ENCODE measurements around the gene DNAJC5G.

Gene DNAJC5G

DNA sequence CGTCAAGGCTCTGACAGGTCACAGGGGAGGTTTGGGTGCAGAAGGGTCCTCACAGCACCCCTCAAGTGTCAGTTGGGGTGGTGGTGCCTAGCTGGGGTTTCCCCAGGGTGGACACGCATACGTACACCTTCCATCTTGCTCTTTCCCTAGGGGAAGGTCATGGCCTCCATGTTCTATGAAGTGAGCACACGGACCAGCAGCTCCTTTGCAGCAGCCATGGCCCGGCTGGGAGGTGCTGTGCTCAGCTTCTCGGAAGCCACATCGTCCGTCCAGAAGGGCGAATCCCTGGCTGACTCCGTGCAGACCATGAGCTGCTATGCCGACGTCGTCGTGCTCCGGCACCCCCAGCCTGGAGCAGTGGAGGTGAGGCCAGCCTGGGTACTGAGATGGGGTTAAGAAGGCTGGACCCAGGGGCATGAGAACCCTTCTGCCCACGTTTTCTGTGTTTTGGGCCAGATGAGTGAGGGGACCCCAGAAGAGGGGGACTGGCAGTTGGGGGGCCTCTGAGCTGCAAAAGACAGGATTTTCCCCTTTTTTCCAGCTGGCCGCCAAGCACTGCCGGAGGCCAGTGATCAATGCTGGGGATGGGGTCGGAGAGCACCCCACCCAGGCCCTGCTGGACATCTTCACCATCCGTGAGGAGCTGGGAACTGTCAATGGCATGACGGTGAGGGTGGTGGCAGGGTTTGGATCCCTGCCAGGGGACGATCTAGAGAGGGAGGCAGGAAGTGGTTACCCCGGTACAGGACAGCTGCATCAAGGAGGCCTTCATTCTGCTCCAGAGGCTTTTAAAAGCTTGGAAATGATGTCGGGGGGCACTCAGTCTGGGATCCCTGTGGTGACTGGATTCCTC is 33.2 kb upstream of the DNAJC5G start:
- H3K27ac ChIP-seq (ENCODE audit: low read length): no peak overlapping the region
- H3K9ac ChIP-seq (ENCODE audit: low read depth, low read length): no peak overlapping the region
- DNase-seq (peak; percentile 49), ATAC-seq (ENCODE audit: insufficient read depth, low read depth) (peak; percentile 44)
- H3K4me2 ChIP-seq (ENCODE audit: insufficient read depth, low read length): no peak overlapping the region
- H3K79me2 ChIP-seq (ENCODE audit: insufficient read depth, low read length): no peaks in the 10 kb centered on the region
- no peak for TF ChIP-seq EZH2 (IDR thresholded peaks at IDR 0.05; ENCODE audit: borderline replicate concordance, low read depth, low read length, severe bottlenecking)
- TF ChIP-seq, protein P1, sequence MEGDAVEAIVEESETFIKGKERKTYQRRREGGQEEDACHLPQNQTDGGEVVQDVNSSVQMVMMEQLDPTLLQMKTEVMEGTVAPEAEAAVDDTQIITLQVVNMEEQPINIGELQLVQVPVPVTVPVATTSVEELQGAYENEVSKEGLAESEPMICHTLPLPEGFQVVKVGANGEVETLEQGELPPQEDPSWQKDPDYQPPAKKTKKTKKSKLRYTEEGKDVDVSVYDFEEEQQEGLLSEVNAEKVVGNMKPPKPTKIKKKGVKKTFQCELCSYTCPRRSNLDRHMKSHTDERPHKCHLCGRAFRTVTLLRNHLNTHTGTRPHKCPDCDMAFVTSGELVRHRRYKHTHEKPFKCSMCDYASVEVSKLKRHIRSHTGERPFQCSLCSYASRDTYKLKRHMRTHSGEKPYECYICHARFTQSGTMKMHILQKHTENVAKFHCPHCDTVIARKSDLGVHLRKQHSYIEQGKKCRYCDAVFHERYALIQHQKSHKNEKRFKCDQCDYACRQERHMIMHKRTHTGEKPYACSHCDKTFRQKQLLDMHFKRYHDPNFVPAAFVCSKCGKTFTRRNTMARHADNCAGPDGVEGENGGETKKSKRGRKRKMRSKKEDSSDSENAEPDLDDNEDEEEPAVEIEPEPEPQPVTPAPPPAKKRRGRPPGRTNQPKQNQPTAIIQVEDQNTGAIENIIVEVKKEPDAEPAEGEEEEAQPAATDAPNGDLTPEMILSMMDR (IDR thresholded peaks at IDR 0.05; ENCODE audit: borderline replicate concordance, extremely low read depth, low read length, poor library complexity, severe bottlenecking): no peak
- no peak overlapping the region for H2AFZ ChIP-seq (ENCODE audit: low read depth, low read length)
- H3K4me1 ChIP-seq (ENCODE audit: insufficient read depth, low read length): no peaks in the 10 kb centered on the region
- peaks cover 35% of the 10 kb centered on the region; the same call in 1 of the 2 replicates for H4K20me1 ChIP-seq (ENCODE audit: insufficient read depth, low read length)
- no peaks in the 10 kb centered on the region for H3K9me3 ChIP-seq (ENCODE audit: insufficient read depth, low read length, severe bottlenecking)
- H3K27me3 ChIP-seq (ENCODE audit: insufficient read depth, low read length, poor library complexity): no peaks in the 10 kb centered on the region
- peaks cover 80% of the 10 kb centered on the region for H3K36me3 ChIP-seq (ENCODE audit: insufficient read depth, low read length)
- no peak overlapping the region for H3K4me3 ChIP-seq (ENCODE audit: low read depth in 1 of 2, low read length in 2 of 2)

DNA sequence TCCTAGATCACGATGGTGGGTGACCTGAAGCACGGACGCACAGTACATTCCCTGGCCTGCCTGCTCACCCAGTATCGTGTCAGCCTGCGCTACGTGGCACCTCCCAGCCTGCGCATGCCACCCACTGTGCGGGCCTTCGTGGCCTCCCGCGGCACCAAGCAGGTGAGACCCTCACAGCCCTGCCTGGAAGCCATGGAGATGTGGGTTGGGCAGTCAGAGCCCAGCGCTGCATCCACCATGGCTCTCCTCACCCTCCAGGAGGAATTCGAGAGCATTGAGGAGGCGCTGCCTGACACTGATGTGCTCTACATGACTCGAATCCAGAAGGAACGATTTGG is 32.6 kb upstream of the DNAJC5G start:
- H3K27ac ChIP-seq (ENCODE audit: low read length): no peak overlapping the region

DNA sequence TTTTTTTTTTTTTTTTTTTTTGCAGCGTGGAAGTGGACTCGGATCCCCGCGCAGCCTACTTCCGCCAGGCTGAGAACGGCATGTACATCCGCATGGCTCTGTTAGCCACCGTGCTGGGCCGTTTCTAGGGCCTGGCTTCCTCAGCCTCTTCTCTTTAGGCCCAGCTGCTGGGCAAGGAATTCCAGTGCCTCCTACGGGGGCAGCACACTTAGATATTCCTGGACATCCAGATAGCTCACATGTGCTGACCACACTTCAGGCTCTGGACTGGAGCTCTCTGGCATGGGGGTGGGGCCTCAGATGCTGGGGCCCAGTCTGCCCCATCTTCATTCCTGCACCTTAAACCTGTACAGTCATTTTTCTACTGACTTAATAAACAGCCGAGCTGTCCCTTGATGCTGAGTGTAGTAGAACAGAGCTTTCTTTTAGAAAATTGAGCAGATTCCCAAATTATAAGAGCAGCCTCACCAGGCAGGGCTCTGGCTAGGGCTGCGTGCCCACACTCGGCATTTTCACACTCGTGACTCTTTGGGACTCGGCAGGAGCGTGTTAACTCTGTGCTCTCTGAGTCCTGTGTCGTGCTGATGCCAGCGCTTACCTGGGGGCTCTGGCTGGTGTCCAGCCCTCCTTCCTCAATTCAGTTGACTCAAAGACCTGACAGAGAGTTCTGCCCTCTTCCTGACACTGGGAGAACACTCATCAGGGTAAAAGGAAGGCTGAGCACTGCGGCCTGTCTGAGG is 31.7 kb upstream of the DNAJC5G start:
- H3K4me3 ChIP-seq (ENCODE audit: low read depth in 1 of 2, low read length in 2 of 2): no peak overlapping the region
- H3K27me3 ChIP-seq (ENCODE audit: insufficient read depth, low read length, poor library complexity): no peaks in the 10 kb centered on the region
- ATAC-seq (ENCODE audit: insufficient read depth, low read depth): no peak
- no peaks in the 10 kb centered on the region for H3K4me1 ChIP-seq (ENCODE audit: insufficient read depth, low read length)
- TF ChIP-seq EZH2 (IDR thresholded peaks at IDR 0.05; ENCODE audit: borderline replicate concordance, low read depth, low read length, severe bottlenecking): no peak
- TF ChIP-seq, protein P1 (IDR thresholded peaks at IDR 0.05; ENCODE audit: borderline replicate concordance, extremely low read depth, low read length, poor library complexity, severe bottlenecking): no peak
- H2AFZ ChIP-seq (ENCODE audit: low read depth, low read length): no peak overlapping the region
- no peaks in the 10 kb centered on the region for H3K9me3 ChIP-seq (ENCODE audit: insufficient read depth, low read length, severe bottlenecking)
- no peak overlapping the region for H3K4me2 ChIP-seq (ENCODE audit: insufficient read depth, low read length)
- peaks cover 64% of the 10 kb centered on the region for H3K36me3 ChIP-seq (ENCODE audit: insufficient read depth, low read length)
- H3K9ac ChIP-seq (ENCODE audit: low read depth, low read length): no peak overlapping the region
- DNase-seq: no peak
- H3K79me2 ChIP-seq (ENCODE audit: insufficient read depth, low read length): no peaks in the 10 kb centered on the region
- peaks cover 35% of the 10 kb centered on the region; the same call in 1 of the 2 replicates for H4K20me1 ChIP-seq (ENCODE audit: insufficient read depth, low read length)
- no peak overlapping the region for H3K27ac ChIP-seq (ENCODE audit: low read length)

More for the DNA sequence above, 32.6 kb upstream of the DNAJC5G start:
- peaks cover 74% of the 10 kb centered on the region for H3K36me3 ChIP-seq (ENCODE audit: insufficient read depth, low read length)
- no peak for DNase-seq
- H3K27me3 ChIP-seq (ENCODE audit: insufficient read depth, low read length, poor library complexity): no peaks in the 10 kb centered on the region
- H3K9ac ChIP-seq (ENCODE audit: low read depth, low read length): no peak overlapping the region
- H4K20me1 ChIP-seq (ENCODE audit: insufficient read depth, low read length): peaks cover 35% of the 10 kb centered on the region; the same call in 1 of the 2 replicates
- no peak overlapping the region for H3K4me2 ChIP-seq (ENCODE audit: insufficient read depth, low read length)
- H3K4me1 ChIP-seq (ENCODE audit: insufficient read depth, low read length): no peaks in the 10 kb centered on the region
- H3K9me3 ChIP-seq (ENCODE audit: insufficient read depth, low read length, severe bottlenecking): no peaks in the 10 kb centered on the region
- TF ChIP-seq EZH2 (IDR thresholded peaks at IDR 0.05; ENCODE audit: borderline replicate concordance, low read depth, low read length, severe bottlenecking): no peak
- TF ChIP-seq, protein P1 (IDR thresholded peaks at IDR 0.05; ENCODE audit: borderline replicate concordance, extremely low read depth, low read length, poor library complexity, severe bottlenecking): no peak
- no peak overlapping the region for H2AFZ ChIP-seq (ENCODE audit: low read depth, low read length)
- H3K79me2 ChIP-seq (ENCODE audit: insufficient read depth, low read length): no peaks in the 10 kb centered on the region
- ATAC-seq (ENCODE audit: insufficient read depth, low read depth): no peak
- no peak overlapping the region for H3K4me3 ChIP-seq (ENCODE audit: low read depth in 1 of 2, low read length in 2 of 2)
